NCI-H187 (cell line): ENCODE measurements around the gene CRABP2.

Experiments
- DNase-seq, 2 experiments: peaks; one replicate each; lab custom pipeline; 2025; lab: John Stamatoyannopoulos, UW

Gene CRABP2

DNA sequence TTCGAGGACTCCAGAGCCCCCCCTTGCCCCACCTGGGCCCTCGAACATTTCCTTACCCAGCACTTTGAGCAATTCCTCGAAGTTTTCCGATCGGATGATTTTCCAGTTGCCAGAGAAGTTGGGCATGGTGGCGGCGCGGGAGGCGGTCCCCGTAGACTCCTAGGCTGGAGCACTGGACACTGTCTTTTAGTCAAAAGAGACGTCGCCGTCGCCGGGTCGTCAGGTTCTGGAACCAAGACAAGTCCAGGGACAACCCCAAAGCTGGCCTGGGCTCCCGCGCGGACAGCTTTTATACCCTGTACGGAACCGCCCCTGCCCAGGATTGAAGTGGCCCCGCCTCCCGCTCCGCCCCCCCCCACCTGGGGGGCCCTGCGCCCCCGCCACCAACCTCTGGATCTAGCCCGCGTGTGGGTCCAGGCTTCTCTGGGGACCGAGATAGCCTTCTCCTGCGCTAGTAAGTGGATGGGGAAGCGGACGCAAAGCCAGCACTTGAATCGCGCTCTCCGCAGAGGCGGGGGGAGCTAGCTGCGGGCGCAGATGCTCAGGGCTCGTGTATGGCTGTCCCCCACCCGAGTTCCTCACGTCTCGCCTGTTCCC lies at the start of gene CRABP2:
TSS of gene CRABP2 (minus strand) at position 263 of the 597 bp plus-strand sequence. CDS start at position 126, 137 bp downstream.
- DNase-seq: peak; percentile 63 to 92

DNA sequence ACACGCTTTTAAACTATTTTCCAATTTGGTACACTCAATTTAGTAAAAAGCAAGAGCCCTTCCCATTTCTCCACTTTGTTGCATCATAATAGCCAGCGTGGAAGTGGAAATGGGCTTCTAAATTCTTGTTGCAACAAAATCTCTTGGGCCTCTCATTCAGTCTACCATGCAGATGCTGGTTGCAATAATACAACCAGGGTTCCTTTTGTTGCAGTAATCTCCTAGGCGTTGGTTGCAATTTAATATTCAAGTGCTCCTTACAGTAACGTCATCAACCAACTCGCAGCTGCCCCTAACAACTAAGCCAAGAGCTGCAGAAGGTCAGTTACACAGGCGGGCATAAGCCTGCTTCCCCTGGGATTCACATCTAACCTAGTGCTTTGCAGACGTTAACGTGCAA lies 48.8 kb upstream of the CRABP2 start:
- peak; percentile 76 to 80 for DNase-seq

DNA sequence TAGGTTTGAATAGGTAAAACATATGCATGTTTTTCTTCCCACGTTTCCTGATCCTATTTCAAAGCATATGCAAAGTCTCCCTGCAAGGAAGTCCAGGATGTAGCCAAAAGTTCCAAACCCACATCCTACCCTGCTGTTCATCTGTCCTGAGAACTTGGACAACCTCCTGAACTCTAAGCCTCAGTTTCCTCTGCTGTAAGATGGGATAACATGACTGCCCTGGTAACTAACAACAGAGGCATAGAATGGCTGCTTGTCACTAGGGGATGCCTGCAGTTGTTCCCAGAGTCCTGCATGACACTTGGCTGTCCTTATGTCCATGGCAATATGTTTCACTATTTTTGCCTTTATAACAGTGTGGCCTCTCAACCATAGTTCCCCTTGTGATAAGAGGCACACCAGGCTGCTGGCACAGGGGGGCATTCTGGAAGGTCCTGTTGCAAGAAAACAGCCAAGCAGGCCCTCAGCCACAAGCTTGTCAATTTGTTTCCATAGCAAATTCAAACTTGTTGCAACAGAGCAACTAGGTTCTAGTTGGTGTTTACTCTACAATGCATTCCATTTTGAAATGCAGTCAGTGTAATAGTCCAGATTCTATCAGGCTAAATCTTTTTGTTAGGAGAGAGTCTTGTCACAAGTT lies 47.6 kb upstream of the CRABP2 start:
- DNase-seq: no peak

DNA sequence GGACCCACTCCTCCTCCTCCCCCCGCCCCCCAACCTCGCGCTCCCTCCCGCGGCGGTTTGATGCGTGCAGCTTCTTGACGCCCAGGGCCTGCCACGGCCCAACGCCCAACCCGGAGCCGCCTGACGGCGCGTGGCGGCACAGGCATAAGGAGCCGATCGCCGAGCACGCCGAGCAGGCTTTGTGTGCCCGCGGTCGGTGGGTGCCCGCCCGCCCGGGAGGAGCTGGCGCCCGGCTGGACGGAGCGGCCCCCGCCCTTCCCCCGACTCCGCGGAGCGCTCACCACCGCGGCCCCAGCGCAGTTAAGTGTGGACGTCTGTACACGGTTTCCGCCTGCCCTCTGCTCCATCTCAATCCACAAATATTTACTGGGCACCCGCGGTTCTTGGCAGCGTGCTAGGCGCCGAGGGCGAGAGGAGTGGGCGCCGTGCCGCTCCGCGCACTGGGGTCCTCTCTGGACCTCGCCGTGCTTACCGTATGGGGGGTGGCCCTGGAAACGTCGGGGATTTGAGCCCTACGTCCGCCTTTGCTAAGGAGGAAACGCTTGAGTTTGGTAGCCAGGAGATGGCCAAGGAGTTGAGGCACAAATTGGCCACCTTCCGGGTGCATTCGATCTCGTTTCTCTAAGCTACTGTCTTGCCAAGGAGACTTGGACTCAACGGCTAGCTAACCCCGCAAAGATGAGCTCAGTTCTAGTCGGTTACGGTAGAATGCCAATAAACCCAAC lies 46.5 kb upstream of the CRABP2 start:
- DNase-seq: peak; percentile 97 to 100

DNA sequence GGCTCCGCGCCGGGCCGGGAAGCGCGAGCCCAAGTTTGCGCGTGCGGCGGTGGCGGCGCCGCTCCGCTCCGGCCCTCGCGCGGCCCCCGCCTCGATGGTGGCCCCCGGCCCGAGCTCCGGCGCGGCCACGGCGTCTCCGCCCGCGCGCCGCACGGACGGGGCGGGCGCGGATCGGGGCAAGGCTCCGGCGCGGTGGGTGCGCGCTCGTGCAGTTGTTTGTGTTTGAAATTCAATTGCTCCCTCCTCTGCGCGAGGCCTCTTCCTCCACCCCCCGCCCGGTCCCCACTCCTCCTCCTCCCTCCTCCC lies 46.0 kb upstream of the CRABP2 start, which contains the start of gene HDGF:
TSS of gene HDGF (minus strand) at position 225 of the 306 bp plus-strand sequence. CDS start 246 bp downstream, outside the sequence.
- DNase-seq: no peak

DNA sequence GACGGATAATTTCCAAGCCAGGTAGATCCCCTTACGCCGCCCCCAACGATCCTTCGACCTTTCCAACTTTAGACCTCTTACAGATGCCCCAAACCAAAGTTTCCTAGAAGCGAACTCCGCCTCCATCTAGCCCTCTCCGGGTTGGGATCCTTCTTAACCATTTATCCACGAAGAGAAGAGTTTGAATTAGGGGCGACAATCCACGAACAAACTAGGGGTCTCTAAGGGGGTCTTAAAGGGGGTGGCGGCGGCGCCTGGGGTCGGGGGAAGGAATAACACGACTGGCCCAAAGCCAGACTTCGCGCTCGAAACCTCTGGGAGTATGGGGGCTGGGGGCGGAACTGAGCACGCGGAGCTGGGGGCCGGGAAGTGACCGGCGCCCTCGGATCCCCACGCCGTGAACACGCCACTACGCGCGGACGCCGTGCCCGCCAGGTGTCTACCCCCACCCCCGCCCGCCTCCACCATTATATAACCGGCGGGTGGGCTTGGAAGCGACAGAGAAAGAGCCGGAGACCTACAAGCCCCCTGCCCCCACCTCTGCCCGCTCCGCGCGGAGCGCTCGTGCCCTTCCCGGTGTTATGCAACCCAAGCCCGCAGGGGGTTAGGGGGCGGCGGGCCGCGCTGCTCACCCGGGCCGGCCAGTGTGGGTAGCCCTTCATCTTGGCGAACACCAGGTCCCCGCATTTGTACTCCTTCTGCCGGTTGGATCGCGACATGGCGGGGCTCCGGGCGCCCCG lies 45.5 kb upstream of the CRABP2 start:
- DNase-seq: no peak

DNA sequence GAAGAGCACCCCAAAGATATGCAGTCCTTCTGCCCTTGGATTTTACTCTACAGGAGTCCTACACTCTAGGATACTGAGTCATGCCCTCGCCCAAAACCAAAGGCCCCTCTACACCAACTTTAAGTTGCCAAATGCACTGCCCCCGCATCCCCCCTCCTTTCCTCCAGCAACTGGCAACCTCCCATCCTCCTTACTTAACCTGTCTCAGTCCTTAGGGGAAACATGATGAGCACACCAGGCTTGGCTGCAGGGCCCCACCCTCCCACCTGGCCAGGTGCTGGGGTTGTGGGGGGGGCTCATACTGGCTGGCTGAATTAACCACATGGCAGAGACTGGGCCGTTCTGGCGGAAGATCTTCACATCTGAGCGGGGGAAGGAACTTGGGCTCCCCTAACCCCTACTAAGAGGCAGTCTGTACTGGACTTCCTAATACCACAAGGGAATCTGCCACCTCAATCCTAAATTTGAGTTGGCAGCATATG lies 44.8 kb upstream of the CRABP2 start:
- peak; percentile 71 to 88 for DNase-seq

DNA sequence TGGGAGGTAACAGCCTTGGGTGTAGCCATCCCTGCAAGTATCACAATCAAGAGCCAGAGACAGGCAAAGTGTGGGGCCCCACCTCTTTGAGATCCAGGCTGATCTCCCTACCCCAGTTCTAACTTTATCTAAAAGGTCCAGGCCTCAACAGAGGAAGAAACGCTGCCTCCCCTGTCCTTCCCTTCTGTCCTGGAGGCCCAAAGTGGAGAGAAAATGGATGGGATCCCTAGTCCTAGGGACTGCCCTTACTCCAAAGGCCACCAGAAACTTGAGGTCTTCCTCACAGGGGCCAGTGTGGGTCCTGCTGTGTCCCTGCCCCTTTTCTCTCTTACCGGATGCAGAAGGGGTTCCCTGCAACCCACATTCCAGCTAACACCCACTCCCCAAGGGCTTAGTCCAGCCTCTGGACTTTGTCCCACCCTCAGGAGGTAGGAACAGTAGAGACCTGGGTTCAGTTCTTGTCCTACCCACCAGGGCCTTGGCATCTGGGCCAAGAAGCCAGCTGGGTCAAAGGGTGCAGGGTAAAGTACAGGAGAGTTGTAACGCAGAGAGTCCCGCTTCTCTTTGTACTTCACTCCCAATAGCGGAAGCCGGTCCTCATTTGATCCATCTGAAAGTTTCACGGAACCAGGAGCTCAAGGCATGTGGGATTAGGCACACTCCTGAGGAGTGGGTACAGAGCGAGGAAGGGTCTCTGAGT lies 44.2 kb upstream of the CRABP2 start:
- DNase-seq: no peak

DNA sequence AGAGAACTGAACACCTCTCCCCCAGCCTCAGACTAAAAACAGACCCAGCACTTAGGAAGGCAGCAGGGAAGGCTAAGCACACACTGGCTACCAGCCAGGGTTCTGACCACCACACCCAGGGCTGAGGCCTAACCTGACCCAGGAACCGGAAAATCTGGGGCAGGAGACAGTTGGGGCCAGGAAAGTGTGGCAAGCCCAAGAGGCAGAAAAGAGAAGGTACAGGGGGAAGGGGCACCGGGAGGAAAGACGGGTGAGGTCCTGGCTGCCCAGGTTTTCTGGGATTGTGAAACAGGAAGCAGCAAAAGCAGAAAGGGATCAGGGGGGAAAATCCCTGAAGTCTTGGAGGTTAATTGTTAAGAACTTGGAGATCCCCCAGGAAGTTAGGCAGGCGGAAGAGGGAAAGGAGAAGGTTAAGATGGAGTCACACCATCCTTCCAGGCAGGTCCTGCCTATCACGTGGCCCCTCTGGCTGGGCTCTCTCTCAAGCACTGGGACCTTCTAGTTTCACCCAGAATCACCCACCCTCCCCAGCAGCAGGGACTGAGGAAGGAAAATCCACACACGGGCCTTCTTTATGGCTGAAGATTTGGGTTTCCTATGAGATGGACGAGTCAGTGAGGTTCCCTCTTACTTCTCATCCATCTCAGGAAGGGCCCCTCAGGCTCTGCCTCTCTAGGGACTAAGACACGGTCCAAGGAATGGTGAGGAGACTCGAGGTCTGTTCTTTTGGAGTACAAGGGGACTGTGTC lies 43.5 kb upstream of the CRABP2 start:
- no peak for DNase-seq

DNA sequence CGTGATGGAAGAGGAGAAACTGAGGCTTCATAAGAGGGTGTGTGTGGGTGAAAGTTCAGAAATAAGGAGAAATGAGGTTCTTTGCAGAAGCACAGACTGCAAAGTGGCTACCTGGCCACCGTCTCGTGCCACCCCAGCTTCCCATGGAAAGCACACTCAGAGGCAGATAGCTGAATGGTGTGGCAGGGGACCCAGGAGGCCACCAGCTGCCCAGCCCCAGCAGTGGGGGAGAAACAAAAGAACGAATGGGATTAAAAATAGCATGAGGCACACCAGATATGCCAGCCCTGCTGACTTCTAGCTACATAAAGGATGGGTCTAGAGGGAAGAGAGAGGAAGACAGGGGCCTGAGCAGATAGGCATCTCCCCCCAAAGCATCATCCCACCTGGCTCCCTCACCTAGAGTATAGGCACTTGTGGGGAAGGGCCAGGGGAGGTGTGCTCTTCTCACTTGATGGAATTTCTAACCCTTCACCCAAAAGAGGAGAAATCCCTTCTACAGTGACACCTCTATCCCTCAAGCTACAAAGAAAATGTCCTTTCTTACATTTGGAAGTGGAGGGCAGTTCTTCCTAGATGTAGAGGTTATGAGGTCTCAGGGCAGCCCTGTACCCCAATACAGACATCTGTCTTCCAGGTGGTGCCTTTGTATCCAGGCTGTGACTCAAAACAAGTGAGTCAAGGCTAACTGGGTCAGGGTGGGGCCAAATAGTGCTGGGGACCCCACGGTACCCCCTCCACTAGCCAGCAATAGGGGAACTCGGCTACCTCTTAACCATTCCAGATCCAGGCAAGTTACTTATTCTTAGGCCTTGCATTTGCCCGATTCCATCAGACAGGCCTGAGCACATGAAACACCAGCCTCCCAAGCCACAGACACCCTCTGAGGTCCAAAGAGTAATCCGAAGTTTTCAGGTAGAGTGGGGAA lies 42.6 kb upstream of the CRABP2 start:
- DNase-seq: no peak

DNA sequence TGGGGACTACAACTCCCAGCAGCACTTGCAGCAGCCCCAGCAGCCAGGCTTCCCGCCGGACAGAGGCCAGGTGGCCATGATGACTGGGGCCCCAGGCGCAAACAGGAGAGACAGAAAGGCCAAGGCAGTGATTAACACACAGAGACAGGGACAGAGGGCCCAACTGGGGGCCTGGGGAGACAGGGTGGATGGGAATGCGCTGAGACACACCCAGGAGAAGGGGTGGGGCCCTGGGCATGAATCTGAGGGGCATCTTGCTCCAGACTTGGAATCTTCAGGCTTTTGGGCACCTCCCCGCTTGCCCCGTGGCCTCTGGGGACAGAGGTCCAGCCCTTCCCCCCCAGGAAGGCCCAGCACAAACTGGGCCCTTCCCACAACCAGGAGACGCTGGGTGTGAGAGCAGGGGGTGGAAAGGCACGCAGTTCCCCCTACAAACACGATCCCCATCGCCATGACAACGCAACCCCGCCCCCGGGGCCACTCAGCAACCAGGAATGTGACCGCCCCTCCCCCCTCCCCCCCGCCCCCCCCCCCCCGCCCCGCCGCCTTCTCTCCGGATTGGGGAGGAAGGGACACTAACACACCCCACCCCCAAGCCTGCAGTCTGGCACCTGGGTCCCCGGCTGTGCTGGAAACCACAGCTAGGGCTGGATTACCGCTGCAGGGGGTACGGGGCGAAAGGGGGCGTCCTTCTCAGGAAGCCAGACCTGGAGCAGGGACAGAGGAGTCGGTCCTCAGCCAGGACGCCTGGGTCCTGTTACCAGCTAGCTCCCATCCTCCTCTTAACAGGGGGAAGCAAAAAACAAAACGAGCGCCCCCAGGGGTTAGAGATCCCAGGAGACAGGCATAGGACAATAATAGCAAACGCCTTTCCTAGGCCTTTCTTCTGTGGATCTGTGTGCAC lies 41.6 kb upstream of the CRABP2 start:
- peak in 1 of 2 experiments; percentile 72 for DNase-seq

DNA sequence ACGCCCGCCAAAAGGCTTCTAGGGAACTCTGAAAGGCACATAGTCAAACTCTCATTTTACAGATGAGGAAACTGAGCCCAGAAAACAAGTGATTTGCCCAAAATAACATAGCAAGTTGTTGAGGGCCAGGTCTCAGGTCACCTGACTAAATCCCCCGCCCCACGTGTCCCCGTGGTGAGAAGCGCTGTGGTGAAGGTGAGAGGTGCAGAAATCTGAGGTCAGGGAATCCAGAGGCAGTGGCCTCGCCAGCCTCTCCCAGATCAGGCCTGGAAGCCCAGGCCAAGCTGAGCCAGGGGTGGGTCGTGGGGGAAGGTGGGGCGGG lies 41.0 kb upstream of the CRABP2 start:
- no peak for DNase-seq

DNA sequence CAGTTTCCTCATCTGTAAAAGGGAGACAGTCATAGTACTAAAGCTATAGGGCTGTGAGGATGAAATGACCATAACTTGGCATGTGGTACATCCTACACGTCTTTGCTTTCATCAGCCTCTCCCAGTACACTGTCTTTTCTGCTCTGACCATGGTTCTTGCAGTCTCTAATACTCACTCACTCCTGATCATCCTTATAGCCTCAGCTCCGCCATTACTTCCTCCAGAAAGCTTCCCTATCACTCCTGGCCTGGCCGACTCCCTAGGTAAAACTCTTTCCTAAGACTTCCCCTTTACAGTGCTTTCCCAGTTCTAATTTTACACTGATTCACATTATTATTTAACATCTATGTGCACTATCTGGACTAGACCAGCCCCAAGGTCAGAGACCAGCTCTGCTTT lies 40.5 kb upstream of the CRABP2 start:
- DNase-seq: no peak

DNA sequence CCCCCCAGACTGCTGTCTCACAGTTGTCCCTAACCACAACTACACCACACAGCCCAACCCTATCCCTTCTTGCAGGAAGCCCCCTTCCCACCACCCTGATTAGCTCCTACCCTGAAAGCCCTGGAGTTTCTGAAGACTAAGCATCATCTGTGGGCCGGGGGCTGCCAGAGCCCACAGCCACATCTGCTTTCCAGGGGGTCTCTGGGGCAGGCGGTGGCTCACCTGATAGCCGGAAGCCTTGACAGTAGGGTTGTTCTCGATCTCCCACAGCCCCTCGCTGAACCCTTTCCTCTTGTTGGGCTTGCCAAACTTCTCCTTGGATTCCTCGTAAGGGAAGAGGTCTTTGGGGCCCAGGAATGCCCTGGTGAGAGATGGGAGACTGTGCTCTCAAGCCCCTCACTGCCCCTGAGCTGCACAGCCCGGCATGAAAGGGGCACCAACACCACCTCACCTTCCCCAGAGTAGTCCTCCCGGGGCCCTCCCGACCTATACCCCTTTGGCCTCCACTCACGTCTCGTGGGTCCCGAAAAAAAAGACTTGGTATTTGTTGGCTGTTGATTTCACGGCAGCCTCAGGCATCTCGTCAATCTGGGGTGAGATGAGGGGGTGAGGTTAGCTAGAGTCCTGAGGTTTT lies 39.5 kb upstream of the CRABP2 start:
- DNase-seq: no peak

DNA sequence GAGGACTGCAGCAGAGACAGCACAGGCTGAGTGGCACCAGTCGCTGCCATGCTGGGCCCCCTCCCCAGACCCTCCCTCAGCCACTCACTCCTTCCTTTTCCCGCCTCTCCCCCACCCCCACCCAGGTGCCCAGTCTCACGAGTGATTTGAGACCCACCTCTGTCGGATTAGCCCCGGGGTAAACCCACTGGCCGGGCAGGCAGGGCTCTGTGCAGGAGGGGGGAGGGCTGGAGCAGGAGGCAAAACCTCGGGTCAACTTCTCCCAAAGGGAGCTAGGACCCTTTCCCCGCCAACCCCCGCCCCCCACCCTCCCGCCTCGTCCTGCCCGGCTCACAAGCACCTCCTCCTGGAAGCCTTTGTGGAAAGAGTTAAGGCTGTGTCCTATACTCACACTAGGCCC lies 39.0 kb upstream of the CRABP2 start:
- DNase-seq: no peak

DNA sequence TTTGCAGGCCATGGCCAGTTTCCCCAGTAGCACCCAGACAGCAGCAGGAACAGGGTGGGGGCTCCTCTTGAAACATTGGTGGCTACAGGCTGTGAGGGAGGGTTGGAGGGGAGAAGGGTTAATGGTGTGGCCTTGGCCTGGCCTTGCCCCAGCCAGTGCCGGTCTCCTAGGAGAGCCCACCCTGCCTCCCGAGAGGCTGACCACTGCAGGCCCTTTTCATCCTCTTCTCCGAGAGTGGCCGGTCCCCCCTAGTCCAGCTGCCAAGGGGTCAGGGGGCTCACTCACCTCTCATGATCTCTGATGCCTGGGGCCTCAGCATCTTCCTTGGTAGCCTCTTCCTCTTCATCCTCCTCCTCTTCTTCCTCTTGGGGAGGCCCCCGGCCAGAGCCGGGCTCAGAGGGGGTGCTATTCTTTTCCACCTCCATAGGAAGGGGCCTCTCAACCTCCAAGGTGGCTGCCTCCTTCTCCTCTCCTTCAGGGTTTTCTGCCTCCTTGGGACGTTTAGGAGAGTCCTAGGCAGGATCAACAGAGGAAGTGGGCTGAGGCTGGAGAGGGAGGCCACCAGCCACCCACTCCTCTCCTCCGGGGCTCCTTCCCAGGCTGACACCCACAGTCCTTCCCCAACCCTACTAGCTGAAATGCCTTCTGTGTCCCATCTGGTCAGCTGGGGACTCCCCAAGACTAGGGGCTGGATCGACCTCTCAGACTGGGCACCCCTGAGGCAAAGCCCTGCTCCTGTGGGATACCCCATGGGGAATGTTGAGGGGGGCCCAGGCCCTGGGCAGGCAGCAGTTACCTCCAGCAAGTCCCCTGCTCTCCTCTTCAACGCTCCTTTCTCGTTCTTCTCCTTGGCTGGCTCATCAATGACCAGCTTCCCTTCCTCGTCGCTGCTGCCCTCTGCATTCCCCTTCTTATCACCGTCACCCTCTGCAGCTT lies 38.3 kb upstream of the CRABP2 start:
- no peak for DNase-seq

DNA sequence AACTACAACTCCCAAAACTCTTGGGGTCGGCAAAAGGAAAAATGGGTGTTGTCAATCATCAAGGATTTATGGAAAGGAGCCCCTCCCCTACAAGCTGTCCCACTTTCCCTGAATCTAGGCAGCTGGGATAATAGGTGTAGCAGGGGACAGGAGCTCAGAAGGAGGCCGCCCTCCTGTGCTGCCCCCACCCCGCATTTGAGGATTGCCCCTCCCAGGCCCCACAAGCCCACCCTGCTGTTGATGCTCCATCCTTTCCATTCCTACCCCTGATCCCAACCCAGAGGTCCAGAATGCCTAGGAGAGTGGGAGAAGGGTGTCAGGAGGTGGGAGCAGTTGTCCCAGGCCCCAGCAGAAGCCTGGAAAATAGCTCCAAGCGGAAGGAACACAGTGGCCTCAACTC lies 37.4 kb upstream of the CRABP2 start:
- no peak for DNase-seq

DNA sequence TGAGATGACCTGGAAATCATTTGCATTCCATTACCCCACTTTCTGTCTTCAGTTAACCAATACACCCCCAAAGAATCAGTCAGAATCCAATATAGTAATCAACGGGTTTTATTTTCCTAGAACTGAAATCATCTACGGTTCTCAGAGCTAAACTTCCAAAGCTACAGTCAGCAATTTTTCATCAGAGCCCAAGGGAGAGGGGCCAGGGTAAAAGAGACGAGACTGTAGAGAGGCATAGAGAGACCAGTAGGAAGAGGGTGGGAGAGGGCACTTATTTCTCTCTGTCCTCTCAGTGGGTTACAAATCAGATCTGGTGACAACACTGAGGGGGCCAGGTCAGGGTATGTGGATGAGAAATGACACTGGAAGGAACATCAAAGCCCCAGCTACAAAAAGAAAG lies 36.6 kb upstream of the CRABP2 start:
- DNase-seq: no peak
